Measurements from ENCODE around the gene PAFAH1B2.
A peak's percentile ranks its signal among the peaks of the same experiment; 100 is the strongest.
"Not testable (repeated sequence)": the region's sequence is repeated elsewhere in the genome, so short reads cannot be mapped to it uniquely, and the experiment has no call there.

Gene PAFAH1B2

GRCh38 chr11:117143871-117144476 lies at the start of gene PAFAH1B2:
Gene PAFAH1B2, plus strand, starts transcription at chr11:117144287. Its CDS starts 8,161 bp downstream, at chr11:117152448.
- DNase-seq: peak; percentile 99

GRCh38 chr11:117094776-117095175 lies 49.3 kb upstream of the PAFAH1B2 start:
- DNase-seq: no peak

- peak; percentile 80 for DNase-seq
Observed at GRCh38 chr11:117095284-117096161, 48.6 kb upstream of the PAFAH1B2 start.

- DNase-seq: peak; percentile 74
Observed at GRCh38 chr11:117096201-117096991, 47.7 kb upstream of the PAFAH1B2 start.

- no peak for DNase-seq
Observed at GRCh38 chr11:117097014-117097388, 47.1 kb upstream of the PAFAH1B2 start.

GRCh38 chr11:117097389-117098268 lies 46.5 kb upstream of the PAFAH1B2 start:
- DNase-seq: peak; percentile 83

GRCh38 chr11:117098269-117099232 lies 45.5 kb upstream of the PAFAH1B2 start, which contains the start of gene SIK3:
Gene SIK3, minus strand, starts transcription at chr11:117098428. Its CDS starts 13 bp downstream, at chr11:117098415.
- DNase-seq: peak; percentile 93

- no peak for DNase-seq
Observed at GRCh38 chr11:117099696-117100095, 44.4 kb upstream of the PAFAH1B2 start.

- DNase-seq: no peak
Observed at GRCh38 chr11:117100556-117100955, 43.5 kb upstream of the PAFAH1B2 start.

GRCh38 chr11:117107701-117108590 lies 36.1 kb upstream of the PAFAH1B2 start:
- no peak for DNase-seq

GRCh38 chr11:117110294-117110950 lies 33.7 kb upstream of the PAFAH1B2 start:
- DNase-seq: no peak

GRCh38 chr11:117112497-117112896 lies 31.6 kb upstream of the PAFAH1B2 start:
- DNase-seq: not testable (repeated sequence)

GRCh38 chr11:117112939-117113338 lies 31.1 kb upstream of the PAFAH1B2 start:
- DNase-seq: not testable (repeated sequence)

- no peak for DNase-seq
Observed at GRCh38 chr11:117117681-117118080, 26.4 kb upstream of the PAFAH1B2 start.

GRCh38 chr11:117121176-117121575 lies 22.9 kb upstream of the PAFAH1B2 start:
- DNase-seq: no peak

- DNase-seq: no peak
Observed at GRCh38 chr11:117122556-117122955, 21.5 kb upstream of the PAFAH1B2 start.

- DNase-seq: no peak
Observed at GRCh38 chr11:117126223-117126965, 17.7 kb upstream of the PAFAH1B2 start.

- peak; percentile 67 for DNase-seq
Observed at GRCh38 chr11:117127171-117127901, 16.8 kb upstream of the PAFAH1B2 start.

All from NCI-H526 treated with DMSO at 0.1 percent for 48 hours (cell line).